OCI-LY3 (cell line): Measurements from ENCODE around the gene REEP3.

Experiments used
- H2AFZ ChIP-seq: fragments of 200-600, 300-600 bp; shearing (Covaris generic); 2 replicates; pipeline ENCODE4 v1.6.0; 2014; ENCODE audit warnings: antibody characterized with exemption, low read depth, low read length
- H3K27ac ChIP-seq: fragments of 200-600, 300-600 bp; sonication (generic); 2 replicates; pipeline ENCODE4 v1.5.1; 2014; ENCODE audit warnings: mild to moderate bottlenecking, low read length, moderate library complexity, mixed read lengths
- H3K27me3 ChIP-seq: fragments of 200-600, 300-600 bp; sonication (generic); 2 replicates; pipeline ENCODE4 v1.6.1; 2014; ENCODE audit warnings: low read depth, low read length, mixed read lengths
- H3K36me3 ChIP-seq: fragments of 200-600, 300-600 bp; sonication (generic); replicated peaks from 2 replicates; pipeline ENCODE3; 2014; ENCODE audit warnings: low read depth, low read length, mixed read lengths
- H3K4me1 ChIP-seq: fragments of 300-600, 200-600 bp; sonication (generic); 2 replicates; pipeline ENCODE4 v1.6.1; 2014; ENCODE audit warnings: low read length, mixed read lengths
- H3K4me2 ChIP-seq: fragments of 200-600, 300-600 bp; sonication (generic); 2 replicates; pipeline ENCODE4 v1.6.1; 2014; ENCODE audit warnings: low read length, mixed read lengths
- H3K4me3 ChIP-seq: fragments of 300-600, 200-600 bp; sonication (generic); 2 replicates; pipeline ENCODE4 v1.5.1; 2014; ENCODE audit warnings: antibody characterized with exemption, mild to moderate bottlenecking, low read length, moderate library complexity
- H3K79me2 ChIP-seq: fragments of 300-600, 200-600 bp; shearing (Covaris generic); 2 replicates; pipeline ENCODE4 v1.6.1; 2014; ENCODE audit warnings: mild to moderate bottlenecking, low read length, mixed read lengths
- H3K9ac ChIP-seq: fragments of 300-600, 200-600 bp; shearing (Covaris generic); 2 replicates; pipeline ENCODE4 v1.6.0; 2014; ENCODE audit warnings: mild to moderate bottlenecking, low read length, moderate library complexity
- H3K9me3 ChIP-seq: fragments of 200-600, 300-600 bp; shearing (Covaris generic); 2 replicates; pipeline ENCODE4 v1.6.1; 2014; ENCODE audit warnings: low read length, mixed read lengths; ENCODE audit not compliant: insufficient read depth
- H4K20me1 ChIP-seq: fragments of 200-600, 300-600 bp; sonication (generic); 2 replicates; pipeline ENCODE4 v1.6.1; 2016; ENCODE audit warnings: low read length, mixed read lengths; ENCODE audit not compliant: insufficient read depth
- EZH2phosphoT487 ChIP-seq: fragments of 200-600 bp; shearing (Covaris generic); IDR thresholded peaks from 2 replicates; pipeline ENCODE4 v1.6.1; 2018; ENCODE audit warnings: antibody characterized with exemption, mixed run types, low read depth
- TF ChIP-seq, protein P1 (sequence below): fragments of 200-600, 300-600 bp; sonication (generic); IDR thresholded peaks from 2 replicates; pipeline ENCODE4 v1.5.1; 2014; ENCODE audit warnings: antibody characterized with exemption, low read length, low read depth

REEP3 gene

DNA sequence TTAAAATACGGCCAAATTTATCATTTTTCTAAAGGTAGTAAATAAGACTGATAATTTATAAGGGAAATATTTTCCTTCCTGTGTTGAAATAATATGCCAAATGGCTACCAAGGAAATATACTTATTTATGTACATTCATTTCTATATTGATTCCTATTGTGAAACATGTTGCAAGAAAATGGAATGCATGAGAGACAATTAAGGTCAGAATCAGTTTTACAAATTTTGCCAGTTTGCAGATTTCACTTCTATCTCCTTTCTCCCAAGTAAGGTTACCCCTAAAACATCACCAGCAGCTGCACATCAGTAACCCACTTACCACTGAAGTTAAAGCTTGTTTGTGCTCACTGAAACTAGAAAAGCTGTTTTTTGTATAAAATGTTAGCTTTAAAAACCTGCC lies 19.2 kb upstream of the REEP3 start:
- Histone ChIP-seq H3K4me2 (no peak overlapping the region), H3K9ac (no peak overlapping the region), H3K27ac (no peak overlapping the region), H3K4me1 (0 out of 2 replicates have a peak, but pooled peaks cover 6% of the 10 kb centered on the region), H3K9me3 (no peaks in the 10 kb centered on the region), H3K36me3 (no peaks in the 10 kb centered on the region), H4K20me1 (peaks cover 12% of the 10 kb centered on the region), H3K27me3 (no peaks in the 10 kb centered on the region), H3K4me3 (no peak overlapping the region), H2AFZ (no peak overlapping the region), H3K79me2 (peaks cover 21% of the 10 kb centered on the region)
- TF ChIP-seq, protein P1, sequence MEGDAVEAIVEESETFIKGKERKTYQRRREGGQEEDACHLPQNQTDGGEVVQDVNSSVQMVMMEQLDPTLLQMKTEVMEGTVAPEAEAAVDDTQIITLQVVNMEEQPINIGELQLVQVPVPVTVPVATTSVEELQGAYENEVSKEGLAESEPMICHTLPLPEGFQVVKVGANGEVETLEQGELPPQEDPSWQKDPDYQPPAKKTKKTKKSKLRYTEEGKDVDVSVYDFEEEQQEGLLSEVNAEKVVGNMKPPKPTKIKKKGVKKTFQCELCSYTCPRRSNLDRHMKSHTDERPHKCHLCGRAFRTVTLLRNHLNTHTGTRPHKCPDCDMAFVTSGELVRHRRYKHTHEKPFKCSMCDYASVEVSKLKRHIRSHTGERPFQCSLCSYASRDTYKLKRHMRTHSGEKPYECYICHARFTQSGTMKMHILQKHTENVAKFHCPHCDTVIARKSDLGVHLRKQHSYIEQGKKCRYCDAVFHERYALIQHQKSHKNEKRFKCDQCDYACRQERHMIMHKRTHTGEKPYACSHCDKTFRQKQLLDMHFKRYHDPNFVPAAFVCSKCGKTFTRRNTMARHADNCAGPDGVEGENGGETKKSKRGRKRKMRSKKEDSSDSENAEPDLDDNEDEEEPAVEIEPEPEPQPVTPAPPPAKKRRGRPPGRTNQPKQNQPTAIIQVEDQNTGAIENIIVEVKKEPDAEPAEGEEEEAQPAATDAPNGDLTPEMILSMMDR: no peak
- no peak for TF ChIP-seq EZH2phosphoT487

- Histone ChIP-seq H3K27me3 (no peaks in the 10 kb centered on the region), H2AFZ (no peak overlapping the region), H3K4me3 (no peak overlapping the region), H3K4me2 (no peak overlapping the region), H3K9me3 (no peaks in the 10 kb centered on the region), H3K4me1 (no peaks in the 10 kb centered on the region), H3K9ac (no peak overlapping the region), H3K27ac (no peak overlapping the region), H3K79me2 (peaks cover 18% of the 10 kb centered on the region), H4K20me1 (peaks cover 9% of the 10 kb centered on the region), H3K36me3 (no peaks in the 10 kb centered on the region)
- TF ChIP-seq, protein P1: no peak
- no peak for TF ChIP-seq EZH2phosphoT487
These were observed 18.4 kb upstream of the REEP3 start for GRCh38 chr10:63502832-63503231.

GRCh38 chr10:63503395-63503794 lies 17.8 kb upstream of the REEP3 start:
- Histone ChIP-seq H3K79me2 (peaks cover 18% of the 10 kb centered on the region), H3K4me2 (no peak overlapping the region), H3K4me3 (no peak overlapping the region)

DNA sequence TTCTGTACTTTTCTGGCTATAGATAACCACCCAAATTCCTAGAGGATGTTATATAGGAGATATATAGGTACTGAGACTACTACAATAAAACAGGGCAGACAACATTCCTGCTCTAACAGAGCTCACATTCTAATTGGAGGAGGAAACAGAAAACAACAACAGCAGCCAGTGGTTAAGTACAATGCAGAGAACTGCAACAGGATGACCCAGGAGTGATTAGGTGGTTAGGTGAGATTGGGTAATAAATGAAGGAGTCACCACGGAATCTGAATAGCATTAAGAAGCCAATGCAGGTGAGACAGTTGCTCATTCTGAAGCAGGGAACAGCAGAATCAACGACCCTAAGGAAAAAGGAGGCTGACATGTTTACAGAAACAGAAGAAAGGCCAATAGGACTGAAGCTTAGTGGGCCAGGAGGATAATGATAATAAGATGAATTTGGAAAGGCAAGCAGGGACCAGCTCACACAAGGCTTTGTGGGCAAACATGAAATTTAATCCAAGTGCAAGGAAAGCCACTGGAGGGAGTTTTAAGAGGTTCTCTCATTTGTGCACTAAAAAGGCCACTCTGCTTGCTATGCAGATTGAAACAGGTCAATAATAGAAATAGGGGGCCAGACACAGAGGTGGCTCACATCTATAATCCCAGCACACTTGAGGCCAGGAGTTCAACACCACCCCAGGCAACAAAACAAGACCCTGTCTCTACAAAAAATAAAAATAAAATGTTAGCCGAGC lies 16.9 kb upstream of the REEP3 start:
- peaks cover 18% of the 10 kb centered on the region for H3K79me2 ChIP-seq
- H3K4me2 ChIP-seq: no peak overlapping the region
- H3K36me3 ChIP-seq: no peaks in the 10 kb centered on the region
- no peak overlapping the region for H3K27ac ChIP-seq
- H3K9ac ChIP-seq: no peak overlapping the region
- no peak overlapping the region for H2AFZ ChIP-seq
- peaks cover 7% of the 10 kb centered on the region for H4K20me1 ChIP-seq
- H3K4me3 ChIP-seq: no peak overlapping the region
- no peaks in the 10 kb centered on the region for H3K9me3 ChIP-seq
- H3K4me1 ChIP-seq: no peaks in the 10 kb centered on the region
- H3K27me3 ChIP-seq: no peaks in the 10 kb centered on the region
- TF ChIP-seq EZH2phosphoT487: no peak
- TF ChIP-seq, protein P1: no peak

More at GRCh38 chr10:63503395-63503794, 17.8 kb upstream of the REEP3 start:
- Histone ChIP-seq H3K9me3 (no peaks in the 10 kb centered on the region), H3K27me3 (no peaks in the 10 kb centered on the region), H4K20me1 (peaks cover 7% of the 10 kb centered on the region), H3K36me3 (no peaks in the 10 kb centered on the region), H3K9ac (no peak overlapping the region), H3K27ac (no peak overlapping the region), H2AFZ (no peak overlapping the region), H3K4me1 (no peaks in the 10 kb centered on the region)
- TF ChIP-seq EZH2phosphoT487: no peak
